HCT116 (cell line): ENCODE data around the gene LDAF1. TPM values are rescaled to one million over a fixed set of nuclear protein-coding genes. Genes with fewer than 3 reads are reported as not detected.

Experiments
- ATAC-seq: fragments of 200-7000 bp; cut with Tn5 transposase; 2 replicates; pipeline ENCODE4 v1.9.1; 2020; ENCODE audit warnings: mild to moderate bottlenecking, moderate library complexity
- BruUV-seq: library from RNA; stranded (reverse); fragments of 400-500 nt; replicated peaks from 2 replicates; lab custom pipeline; 2021; lab: Mats Ljungman, UMichigan
- CTCF ChIA-PET: fragments of 300-600 bp; sonication (Branson Sonifier 250); formaldehyde crosslinking; loops from one replicate; lab custom pipeline; 2021; ENCODE audit warnings: antibody characterized with exemption; lab: Charles Lee
- POLR2A ChIA-PET: fragments of 300-600, 350-600 bp; sonication (Branson Sonifier 250); formaldehyde crosslinking; loops from one replicate; lab custom pipeline; 2021; ENCODE audit warnings: antibody characterized with exemption; lab: Charles Lee
- RAD21 ChIA-PET, 2 experiments: fragments of 300-600 bp; sonication (Branson Sonifier 250); formaldehyde crosslinking; loops; one replicate each; lab custom pipeline; 2023; ENCODE audit warnings: low total read pairs in 2 of 2; ENCODE audit not compliant: uncharacterized antibody in 2 of 2, unreplicated experiment in 2 of 2, low non-redundant PET in 1 of 2; lab: Charles Lee
- DNase-seq: peaks from one replicate; pipeline ENCODE4 v3.0.0-alpha.2; 2010; ENCODE audit warnings: low read depth, low spot score
- H2AFZ ChIP-seq: fragments of 200-600 bp; shearing (Covaris generic), sonication (generic); 2 replicates; pipeline ENCODE4 v1.6.1; 2017; ENCODE audit warnings: low read depth, mixed run types, mixed read lengths, antibody characterized with exemption, low read length; ENCODE audit not compliant: poor library complexity, severe bottlenecking
- H3K27ac ChIP-seq: 2 replicates; pipeline ENCODE4 v1.5.1; 2012; ENCODE audit warnings: low read depth, low read length
- H3K27me3 ChIP-seq: fragments of 200-600 bp; sonication (generic); 2 replicates; pipeline ENCODE4 v1.6.1; 2016; ENCODE audit warnings: mixed run types, low read length, mixed read lengths; ENCODE audit not compliant: insufficient read depth
- H3K36me3 ChIP-seq, 2 experiments: fragments of 200-500 bp in 1 of 2; fragments of 200-600 bp in 1 of 2; sonication (Bioruptor generic) in 1 of 2; sonication (generic) in 1 of 2; 2 replicates each; pipeline versions ENCODE4 v1.5.1 to v1.6.1; 2014 to 2016; ENCODE audit warnings: low read length in 2 of 2, inconsistent platforms in 1 of 2, mixed read lengths in 1 of 2, mixed run types in 1 of 2; ENCODE audit not compliant: insufficient read depth in 2 of 2, control insufficient read depth in 1 of 2
- H3K4me1 ChIP-seq, 2 experiments: fragments of 200-600 bp in 1 of 2; sonication (generic) in 1 of 2; 2 replicates each; pipeline versions ENCODE4 v1.5.1 to v1.6.1; 2012 to 2017; ENCODE audit warnings: low read length in 2 of 2, inconsistent platforms in 1 of 2, mild to moderate bottlenecking in 1 of 2, mixed read lengths in 1 of 2, mixed run types in 1 of 2, moderate library complexity in 1 of 2; ENCODE audit not compliant: insufficient read depth in 2 of 2, control insufficient read depth in 1 of 2
- H3K4me2 ChIP-seq: fragments of 200-600 bp; sonication (generic); 2 replicates; pipeline ENCODE4 v1.6.1; 2017; ENCODE audit warnings: mixed run types, low read length, mixed read lengths
- H3K4me3 ChIP-seq, 2 experiments: fragments of 200-600 bp in 1 of 2; sonication (generic) in 1 of 2; replicated peaks in 1 of 2; 2 replicates each; pipeline ENCODE4 v1.5.1; 2011 to 2016; ENCODE audit warnings: low read length in 2 of 2, control low read depth in 1 of 2, low read depth in 1 of 2, mild to moderate bottlenecking in 1 of 2, mixed read lengths in 1 of 2, mixed run types in 1 of 2
- H3K79me2 ChIP-seq: fragments of 200-600 bp; sonication (generic); 2 replicates; pipeline ENCODE4 v1.6.1; 2017; ENCODE audit warnings: mild to moderate bottlenecking, mixed run types, low read length, moderate library complexity, mixed read lengths; ENCODE audit not compliant: insufficient read depth
- H3K9ac ChIP-seq: fragments of 200-600 bp; sonication (generic); 2 replicates; pipeline ENCODE4 v1.6.1; 2016; ENCODE audit warnings: low read length, mixed read lengths
- H3K9me2 ChIP-seq: fragments of 200-600 bp; sonication (generic), shearing (Covaris generic); 2 replicates; pipeline ENCODE4 v1.6.1; 2017; ENCODE audit warnings: mixed run types, mild to moderate bottlenecking, moderate library complexity; ENCODE audit not compliant: insufficient read depth
- H3K9me3 ChIP-seq, 2 experiments: fragments of 200-500 bp in 1 of 2; fragments of 200-600 bp in 1 of 2; sonication (Bioruptor generic) in 1 of 2; sonication (generic) in 1 of 2; 2 replicates each; pipeline ENCODE4 v1.6.1; 2014 to 2017; ENCODE audit warnings: low read length in 2 of 2, mixed read lengths in 2 of 2, inconsistent platforms in 1 of 2, low read depth in 1 of 2, mild to moderate bottlenecking in 1 of 2, mixed run types in 1 of 2, moderate library complexity in 1 of 2; ENCODE audit not compliant: control insufficient read depth in 1 of 2, insufficient read depth in 1 of 2
- H4K20me1 ChIP-seq: fragments of 200-600 bp; sonication (generic), shearing (Covaris generic); 2 replicates; pipeline ENCODE4 v1.6.1; 2017; ENCODE audit warnings: mixed run types, mild to moderate bottlenecking, moderate library complexity; ENCODE audit not compliant: insufficient read depth
- CBX3 ChIP-seq: IDR thresholded peaks from 2 replicates; pipeline ENCODE4 v1.6.1; 2012; ENCODE audit warnings: low read depth
- EGR1 ChIP-seq: IDR thresholded peaks from 2 replicates; pipeline ENCODE4 v1.6.1; 2012; ENCODE audit warnings: low read depth
- FOSL1 ChIP-seq: IDR thresholded peaks from 2 replicates; pipeline ENCODE4 v1.6.1; 2012; ENCODE audit warnings: low read depth
- intact Hi-C: fragments of 100-400 bp; cut with micrococcal nuclease; formaldehyde crosslinking; loops from 2 replicates; pipeline ENCODE4 v1.10.0; 2022
- total RNA-seq: library from RNA; stranded (reverse); gene quantifications from one replicate; pipeline ENCODE4 v1.2.1, GENCODE V29; 2021; ENCODE audit not compliant: unreplicated experiment
- TF ChIP-seq, protein P1 (sequence below): IDR thresholded peaks from 2 replicates; pipeline ENCODE4 v1.6.1; 2012
- TF ChIP-seq, protein P2 (sequence below), 3 experiments: fragments of 200-600 bp in 1 of 3; sonication (generic) in 1 of 3; IDR thresholded peaks in 2 of 3; conservative IDR thresholded peaks in 1 of 3; 2 replicates each; pipeline ENCODE4 v1.5.1; 2012 to 2017; ENCODE audit warnings: low read depth in 2 of 3, low read length in 2 of 3, antibody characterized with exemption in 1 of 3, borderline replicate concordance in 1 of 3, control low read depth in 1 of 3, mild to moderate bottlenecking in 1 of 3, mixed read lengths in 1 of 3, mixed run types in 1 of 3, moderate library complexity in 1 of 3; ENCODE audit not compliant: insufficient read depth in 1 of 3
- TF ChIP-seq, protein P3 (sequence below): IDR thresholded peaks from 2 replicates; pipeline ENCODE4 v1.6.1; 2012
- TF ChIP-seq, protein P4 (sequence below): IDR thresholded peaks from 2 replicates; pipeline ENCODE4 v1.6.1; 2011; ENCODE audit warnings: mild to moderate bottlenecking, low read length, moderate library complexity; ENCODE audit not compliant: insufficient replicate concordance; ENCODE audit errors: extremely low read depth

LDAF1 gene
- total RNA-seq, 1 experiment from 2014 or later, result 30.0 TPM

DNA sequence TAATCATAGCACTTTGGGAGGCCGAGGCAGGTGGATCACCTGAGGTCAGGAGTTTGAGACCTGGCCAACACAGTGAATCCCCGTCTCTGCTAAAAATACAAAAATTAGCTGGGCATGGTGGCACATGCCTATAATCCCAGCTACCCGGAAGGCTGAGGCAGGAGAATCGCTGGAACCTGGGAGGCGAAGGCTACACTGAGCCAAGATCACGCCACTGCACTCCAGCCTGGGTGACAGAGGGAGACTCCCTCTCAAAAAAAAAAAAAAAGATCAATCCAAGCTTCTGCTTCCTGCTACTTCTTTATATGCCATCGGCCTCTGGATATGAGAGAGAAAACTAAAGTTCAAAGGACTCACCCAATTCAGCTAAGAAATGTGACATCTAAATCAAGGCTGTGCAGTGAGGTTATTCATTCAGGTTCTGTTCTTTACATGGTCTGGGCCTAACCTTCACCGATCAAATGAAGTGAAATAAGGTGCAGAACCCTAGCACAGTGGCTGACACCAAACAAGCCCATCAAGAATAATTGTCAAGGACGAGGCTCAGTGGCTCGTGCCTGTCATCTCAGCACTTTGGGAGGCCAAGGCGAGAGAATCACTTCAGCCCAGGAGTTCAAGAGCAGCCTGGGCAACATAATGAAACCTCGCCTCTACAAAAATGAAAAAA is 27.3 kb downstream of the LDAF1 start:
- no peaks in the 10 kb centered on the region for H3K9me2 ChIP-seq
- intact Hi-C loops, result no loop called here

More for the DNA sequence above, 27.3 kb downstream of the LDAF1 start:
- Histone ChIP-seq H3K9ac (no peak overlapping the region), H3K27me3 (no peaks in the 10 kb centered on the region), H3K4me2 (no peak overlapping the region)
- BruUV-seq, result no TSS peak
- ATAC-seq, result no peak
- RAD21 ChIA-PET, result interaction anchor here (0.7 to 0.9 kb wide), 2 partner anchors 29 to 115 kb away, joined by 3 to 7 read pairs; no protein-coding TSS in a partner anchor
- TF ChIP-seq, protein P1, sequence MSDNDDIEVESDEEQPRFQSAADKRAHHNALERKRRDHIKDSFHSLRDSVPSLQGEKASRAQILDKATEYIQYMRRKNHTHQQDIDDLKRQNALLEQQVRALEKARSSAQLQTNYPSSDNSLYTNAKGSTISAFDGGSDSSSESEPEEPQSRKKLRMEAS, result no peak
- TF ChIP-seq, protein P2, sequence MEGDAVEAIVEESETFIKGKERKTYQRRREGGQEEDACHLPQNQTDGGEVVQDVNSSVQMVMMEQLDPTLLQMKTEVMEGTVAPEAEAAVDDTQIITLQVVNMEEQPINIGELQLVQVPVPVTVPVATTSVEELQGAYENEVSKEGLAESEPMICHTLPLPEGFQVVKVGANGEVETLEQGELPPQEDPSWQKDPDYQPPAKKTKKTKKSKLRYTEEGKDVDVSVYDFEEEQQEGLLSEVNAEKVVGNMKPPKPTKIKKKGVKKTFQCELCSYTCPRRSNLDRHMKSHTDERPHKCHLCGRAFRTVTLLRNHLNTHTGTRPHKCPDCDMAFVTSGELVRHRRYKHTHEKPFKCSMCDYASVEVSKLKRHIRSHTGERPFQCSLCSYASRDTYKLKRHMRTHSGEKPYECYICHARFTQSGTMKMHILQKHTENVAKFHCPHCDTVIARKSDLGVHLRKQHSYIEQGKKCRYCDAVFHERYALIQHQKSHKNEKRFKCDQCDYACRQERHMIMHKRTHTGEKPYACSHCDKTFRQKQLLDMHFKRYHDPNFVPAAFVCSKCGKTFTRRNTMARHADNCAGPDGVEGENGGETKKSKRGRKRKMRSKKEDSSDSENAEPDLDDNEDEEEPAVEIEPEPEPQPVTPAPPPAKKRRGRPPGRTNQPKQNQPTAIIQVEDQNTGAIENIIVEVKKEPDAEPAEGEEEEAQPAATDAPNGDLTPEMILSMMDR (IDR thresholded peaks at IDR 0.05 in 2 of 3, conservative IDR thresholded peaks at IDR 0.05 in 1 of 3; ENCODE audit: borderline replicate concordance in 1 of 3, insufficient read depth in 1 of 3, low read depth in 2 of 3, low read length in 2 of 3), result no peak
- TF ChIP-seq, protein P3, sequence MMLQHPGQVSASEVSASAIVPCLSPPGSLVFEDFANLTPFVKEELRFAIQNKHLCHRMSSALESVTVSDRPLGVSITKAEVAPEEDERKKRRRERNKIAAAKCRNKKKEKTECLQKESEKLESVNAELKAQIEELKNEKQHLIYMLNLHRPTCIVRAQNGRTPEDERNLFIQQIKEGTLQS, result no peak
- TF ChIP-seq EGR1, result no peak
- TF ChIP-seq FOSL1, result no peak
- TF ChIP-seq, protein P4, sequence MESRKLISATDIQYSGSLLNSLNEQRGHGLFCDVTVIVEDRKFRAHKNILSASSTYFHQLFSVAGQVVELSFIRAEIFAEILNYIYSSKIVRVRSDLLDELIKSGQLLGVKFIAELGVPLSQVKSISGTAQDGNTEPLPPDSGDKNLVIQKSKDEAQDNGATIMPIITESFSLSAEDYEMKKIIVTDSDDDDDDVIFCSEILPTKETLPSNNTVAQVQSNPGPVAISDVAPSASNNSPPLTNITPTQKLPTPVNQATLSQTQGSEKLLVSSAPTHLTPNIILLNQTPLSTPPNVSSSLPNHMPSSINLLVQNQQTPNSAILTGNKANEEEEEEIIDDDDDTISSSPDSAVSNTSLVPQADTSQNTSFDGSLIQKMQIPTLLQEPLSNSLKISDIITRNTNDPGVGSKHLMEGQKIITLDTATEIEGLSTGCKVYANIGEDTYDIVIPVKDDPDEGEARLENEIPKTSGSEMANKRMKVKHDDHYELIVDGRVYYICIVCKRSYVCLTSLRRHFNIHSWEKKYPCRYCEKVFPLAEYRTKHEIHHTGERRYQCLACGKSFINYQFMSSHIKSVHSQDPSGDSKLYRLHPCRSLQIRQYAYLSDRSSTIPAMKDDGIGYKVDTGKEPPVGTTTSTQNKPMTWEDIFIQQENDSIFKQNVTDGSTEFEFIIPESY, result no peak
- TF ChIP-seq CBX3, result no peak
- TF ChIP-seq, all 23 proteins: peak for 0
- no peak overlapping the region for H3K4me3 ChIP-seq
- POLR2A ChIA-PET, result no interaction called here
- H3K27ac ChIP-seq, result no peak overlapping the region
- DNase-seq, result no peak
- no peaks in the 10 kb centered on the region for H3K9me3 ChIP-seq
- H4K20me1 ChIP-seq, result no peaks in the 10 kb centered on the region
- no peaks in the 10 kb centered on the region for H3K79me2 ChIP-seq
- CTCF ChIA-PET, result interaction anchor here (5.9 kb wide), 1 partner anchor 115 kb away, joined by 101 read pairs; no protein-coding TSS in a partner anchor
- H3K4me1 ChIP-seq, result peaks cover 8 to 17% of the 10 kb centered on the region in 2 experiments; a peak in 3 of 4 replicates
- H2AFZ ChIP-seq, result no peak overlapping the region
- H3K36me3 ChIP-seq, result peaks cover 4 to 11% of the 10 kb centered on the region in 2 experiments; a peak in 2 of 4 replicates
